G401.6 (cell line): ENCODE data around the gene IL1RN.

Source experiments
- FAIRE-seq: peaks from 2 replicates; lab custom pipeline; 2012; peaks lifted over from hg19 to GRCh38; lab: Jason Lieb, UNC

Gene IL1RN

GRCh38 chr2:113175042-113175628 lies 47.7 kb downstream of the IL1RN start:
- no peak for FAIRE-seq

GRCh38 chr2:113175736-113176695 lies 48.6 kb downstream of the IL1RN start:
- FAIRE-seq = no peak

GRCh38 chr2:113176696-113177355 lies 49.4 kb downstream of the IL1RN start:
- FAIRE-seq = no peak

GRCh38 chr2:113178069-113178746 lies 50.8 kb downstream of the IL1RN start:
- no peak for FAIRE-seq

GRCh38 chr2:113178891-113179290 lies 51.5 kb downstream of the IL1RN start:
- no peak for FAIRE-seq

- FAIRE-seq = no peak
Measured at GRCh38 chr2:113179446-113180045, 52.1 kb downstream of the IL1RN start.

- no peak for FAIRE-seq
Measured at GRCh38 chr2:113180131-113180946, 52.9 kb downstream of the IL1RN start.

GRCh38 chr2:113181258-113182051 lies 54.1 kb downstream of the IL1RN start:
- FAIRE-seq = no peak

GRCh38 chr2:113182471-113183260 lies 55.3 kb downstream of the IL1RN start:
- no peak for FAIRE-seq

- FAIRE-seq = no peak
Measured at GRCh38 chr2:113183264-113183663, 55.9 kb downstream of the IL1RN start.
